CD4-positive, alpha-beta T cell treated with Interleukin-1 beta for 1 hour (primary cell): ENCODE data around the gene CD177.
"Not testable (repeated sequence)": the region's sequence is repeated elsewhere in the genome, so short reads cannot be mapped to it uniquely, and the experiment has no call there.

Experiments used
- DNase-seq, 2 donors: peaks; one replicate each; pipeline ENCODE4 v3.0.0-alpha.2; 2020 to 2022

Gene CD177

DNA sequence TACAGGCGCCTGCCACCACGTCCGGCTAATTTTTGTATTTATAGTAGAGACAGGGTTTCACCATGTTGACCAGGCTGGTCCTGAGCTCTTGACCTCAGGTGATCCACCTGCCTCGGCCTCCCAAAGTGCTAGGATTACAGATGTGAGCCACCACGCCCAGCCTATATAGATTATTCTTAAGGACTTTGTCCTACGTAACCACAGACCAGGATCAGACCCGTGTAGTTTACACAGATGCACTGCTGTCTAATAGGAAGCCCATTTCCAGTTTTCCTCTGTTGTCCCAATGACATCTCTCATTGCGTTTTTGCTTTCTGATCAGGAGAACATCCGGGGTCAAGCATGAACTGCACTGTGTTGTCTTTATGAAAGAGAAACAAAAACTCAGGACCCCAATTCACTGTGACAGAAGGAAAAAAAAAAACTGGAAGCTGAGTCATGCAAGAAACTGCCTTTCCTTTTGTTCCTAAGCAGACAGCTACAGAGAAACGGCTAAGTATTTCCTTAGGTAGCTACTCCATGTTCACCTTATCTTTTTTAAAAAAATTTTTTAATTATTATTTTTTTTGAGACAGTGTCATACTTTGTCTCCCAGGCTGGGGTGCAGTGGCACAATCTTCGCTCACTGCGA lies 29.2 kb downstream of the CD177 start:
- not testable (repeated sequence) for DNase-seq

DNA sequence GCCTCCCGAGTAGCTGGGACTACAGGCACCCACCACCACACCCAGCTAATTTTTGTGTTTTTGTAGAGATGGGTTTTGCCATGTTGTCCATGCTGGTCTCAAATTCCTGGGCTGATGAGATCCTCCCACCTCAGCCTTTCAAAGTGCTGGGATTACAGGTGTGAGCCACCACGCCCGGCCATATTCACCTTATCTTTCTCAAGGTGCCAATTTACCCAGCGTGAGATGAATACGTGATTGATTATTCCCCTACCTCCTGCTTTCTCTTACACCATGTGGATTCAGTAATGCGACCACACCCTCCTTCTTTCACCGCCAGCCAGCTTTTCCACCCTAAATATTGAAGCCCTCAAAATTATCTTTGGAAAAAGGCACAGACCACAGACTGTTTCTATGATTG lies 29.8 kb downstream of the CD177 start:
- not testable (repeated sequence) for DNase-seq

DNA sequence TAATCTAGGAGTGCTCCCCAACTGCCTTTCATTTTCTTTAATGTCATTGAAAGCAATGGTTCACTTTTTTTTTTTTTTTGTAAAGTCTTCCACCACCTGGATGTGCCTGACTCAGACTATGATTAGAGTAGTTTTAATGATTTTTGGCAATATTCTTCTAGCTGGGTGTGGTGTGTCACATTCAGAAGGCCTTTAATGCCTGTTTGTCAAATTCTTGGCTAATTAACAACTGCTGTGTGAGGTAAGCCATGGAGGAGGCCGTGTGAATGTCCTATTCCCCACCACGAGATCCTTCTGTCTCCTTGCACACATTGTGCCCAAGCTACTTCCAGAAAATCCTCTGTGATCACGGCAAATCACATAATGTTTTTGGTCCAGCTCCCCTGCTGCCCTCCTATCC lies 30.3 kb downstream of the CD177 start:
- DNase-seq, result not testable (repeated sequence)

DNA sequence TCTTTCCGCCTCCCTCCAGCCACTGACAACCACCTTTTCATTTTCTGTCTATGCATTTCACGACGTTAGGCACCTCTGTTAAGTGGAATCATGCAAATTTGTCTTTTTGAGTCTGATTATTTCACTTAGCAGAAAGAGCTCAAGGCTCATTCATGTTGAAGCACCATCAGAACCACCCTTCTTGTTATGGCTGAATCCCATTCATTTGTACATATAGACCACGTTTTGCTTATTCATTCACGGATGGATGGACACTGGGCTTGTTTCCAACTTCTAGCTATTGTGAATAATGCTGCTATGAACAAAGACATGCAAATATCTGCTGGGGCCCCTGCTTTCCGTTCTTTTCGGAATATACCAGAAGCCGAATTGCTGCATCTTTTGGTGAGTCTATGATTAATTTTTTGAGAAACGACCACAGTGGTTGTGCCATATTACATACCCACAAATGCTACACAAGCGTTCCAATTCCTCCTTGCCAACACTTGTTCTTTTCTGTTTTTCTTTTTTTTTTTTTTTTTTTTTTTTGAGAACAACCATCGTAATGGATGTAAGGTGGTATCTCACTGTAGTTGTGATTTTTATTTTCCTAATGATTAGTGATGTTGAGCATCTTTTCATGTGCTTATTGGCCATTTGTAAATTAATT lies 37.5 kb downstream of the CD177 start:
- DNase-seq, result not testable (repeated sequence)

DNA sequence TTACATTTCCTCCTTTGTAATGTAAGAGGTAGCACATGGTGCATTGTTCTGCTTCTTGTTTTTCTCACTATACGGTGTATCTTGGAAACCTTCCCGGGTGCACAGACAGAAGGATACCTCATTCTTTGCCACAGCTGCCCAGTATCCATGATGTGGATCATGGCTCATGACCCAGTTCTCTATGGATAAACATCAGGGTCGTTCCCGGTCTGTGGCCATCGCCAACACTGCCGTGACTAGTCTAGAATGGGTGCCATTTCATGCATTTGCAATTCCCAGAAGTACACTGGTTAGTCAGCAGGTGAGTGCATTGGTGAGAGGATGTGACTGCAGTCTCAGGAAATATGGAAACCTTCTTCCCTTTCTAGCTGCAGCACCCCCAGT lies 38.1 kb downstream of the CD177 start:
- not testable (repeated sequence) for DNase-seq

DNA sequence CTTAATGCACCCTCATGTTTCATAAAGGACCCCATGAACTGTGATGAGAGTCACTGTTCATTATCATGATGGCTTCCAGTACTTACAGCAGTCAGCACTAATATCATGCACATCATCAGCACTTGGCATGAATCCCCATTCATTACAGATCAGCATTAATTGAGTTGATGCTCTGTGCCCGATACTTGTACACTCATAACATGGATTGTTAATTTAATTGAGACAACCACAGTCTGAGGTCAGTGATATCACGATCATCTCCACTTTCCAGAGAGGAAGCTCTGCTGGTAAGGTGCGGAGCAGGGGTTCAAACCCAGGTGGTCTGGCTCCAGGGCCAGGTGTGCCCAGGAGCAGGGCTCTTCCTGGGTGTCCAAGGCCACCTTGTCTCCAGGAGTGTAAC lies 40.0 kb downstream of the CD177 start:
- not testable (repeated sequence) for DNase-seq

DNA sequence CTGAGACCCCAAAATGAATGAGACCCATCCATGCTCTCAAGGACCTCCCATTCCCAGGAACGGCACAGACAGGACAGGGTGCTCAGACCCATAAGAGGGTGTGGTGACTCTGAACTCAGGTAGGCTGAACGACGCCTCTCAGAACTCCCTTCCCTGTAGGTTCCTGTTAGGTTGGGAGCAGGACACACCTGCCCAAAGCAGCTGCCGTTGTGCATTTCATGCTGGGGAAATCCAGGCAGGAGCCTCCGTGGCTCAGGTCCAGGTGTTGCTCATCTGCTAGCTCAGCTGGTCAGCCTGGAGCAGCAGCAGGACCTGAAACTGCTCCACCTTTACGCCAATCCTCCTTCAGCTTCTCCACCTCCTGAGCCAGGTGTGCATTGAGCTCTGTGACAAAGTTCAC lies 42.1 kb downstream of the CD177 start:
- no peak for DNase-seq

DNA sequence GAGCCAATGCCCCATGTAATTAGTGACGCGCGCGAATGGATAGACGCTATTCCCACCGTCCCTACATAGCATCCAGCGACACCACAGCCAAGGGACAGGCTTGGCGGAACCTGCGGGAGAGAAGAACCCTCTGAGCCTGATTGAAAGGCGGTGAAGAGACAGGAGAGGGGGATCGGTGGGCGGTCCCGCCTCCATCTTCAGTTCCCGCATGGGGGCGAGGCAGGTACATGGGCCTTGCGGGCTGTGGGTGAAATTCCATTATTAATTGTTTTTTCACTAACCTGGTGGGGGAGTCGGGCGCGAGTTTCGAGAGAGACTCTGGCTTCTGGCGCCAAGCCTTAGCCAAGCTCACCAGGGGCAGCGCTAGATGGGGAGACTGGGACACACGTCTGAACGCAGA lies 52.8 kb downstream of the CD177 start:
- DNase-seq, result no peak

DNA sequence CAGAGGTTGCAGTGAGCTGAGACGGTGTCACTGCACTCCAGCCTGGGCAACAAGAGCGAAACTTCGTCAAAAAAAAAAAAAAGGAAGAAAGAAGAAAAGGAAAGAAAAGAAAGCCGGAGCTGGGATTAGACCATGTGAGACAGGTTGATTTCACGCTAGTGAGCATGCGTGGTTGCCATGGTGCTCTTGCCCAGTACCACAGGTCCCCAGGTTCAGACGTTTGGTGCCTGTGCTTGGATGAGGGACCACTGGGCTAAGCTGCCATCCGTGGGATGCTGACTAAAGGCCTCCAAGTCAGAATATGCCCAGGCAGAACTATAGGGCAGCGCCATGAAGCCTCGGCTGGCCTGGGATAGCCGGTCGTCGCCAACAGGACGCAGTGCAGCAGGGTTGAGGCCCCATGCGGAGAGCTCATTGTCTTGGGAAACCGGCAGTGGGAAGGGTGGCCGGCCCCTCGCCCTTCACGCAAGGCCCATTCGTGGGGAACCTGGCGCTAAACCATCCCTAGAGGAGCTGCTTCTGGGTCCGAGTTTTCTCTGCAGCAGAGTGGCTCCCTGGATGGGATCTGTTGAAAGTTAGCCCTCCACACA lies 54.0 kb downstream of the CD177 start:
- DNase-seq, result no peak

DNA sequence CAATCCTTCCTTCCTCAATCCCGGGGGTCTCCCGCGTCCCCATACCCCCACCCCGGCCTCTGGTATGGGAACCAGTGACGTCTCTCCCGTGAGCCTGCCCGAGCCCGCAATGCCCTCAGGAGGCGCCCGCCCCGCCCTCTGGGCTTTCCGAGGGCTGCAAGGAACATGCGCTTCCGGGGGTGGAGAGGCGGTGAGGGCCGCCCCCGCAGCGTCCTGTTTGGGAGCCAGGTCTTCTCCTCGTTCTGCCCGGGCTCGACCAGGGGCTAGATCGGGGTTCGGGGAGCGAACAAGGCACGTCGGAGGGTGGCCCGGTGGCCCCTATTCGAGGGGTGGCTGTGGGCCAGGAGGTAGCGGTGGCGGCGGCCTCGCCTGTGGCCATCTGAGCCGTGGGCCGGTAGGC lies 54.6 kb downstream of the CD177 start:
- DNase-seq, result no peak

DNA sequence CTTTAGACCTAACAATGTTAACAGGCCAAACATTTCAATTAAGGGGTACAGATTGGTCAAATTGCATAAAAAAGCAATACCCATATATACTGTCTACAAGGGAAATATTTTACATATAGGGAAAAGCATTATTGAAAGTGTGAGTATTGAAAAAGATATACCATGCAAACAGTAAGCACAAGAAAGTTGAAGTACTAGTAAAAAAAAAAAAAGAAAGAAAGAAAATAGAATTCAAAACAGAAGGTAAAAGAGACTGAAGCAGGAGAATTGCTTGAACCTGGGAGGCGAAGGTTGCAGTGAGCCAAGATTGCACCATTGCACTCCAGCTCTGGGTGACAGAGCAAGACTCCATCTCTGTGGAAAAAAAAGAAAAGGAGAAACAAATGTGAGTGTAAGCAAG lies 55.9 kb downstream of the CD177 start:
- no peak for DNase-seq

DNA sequence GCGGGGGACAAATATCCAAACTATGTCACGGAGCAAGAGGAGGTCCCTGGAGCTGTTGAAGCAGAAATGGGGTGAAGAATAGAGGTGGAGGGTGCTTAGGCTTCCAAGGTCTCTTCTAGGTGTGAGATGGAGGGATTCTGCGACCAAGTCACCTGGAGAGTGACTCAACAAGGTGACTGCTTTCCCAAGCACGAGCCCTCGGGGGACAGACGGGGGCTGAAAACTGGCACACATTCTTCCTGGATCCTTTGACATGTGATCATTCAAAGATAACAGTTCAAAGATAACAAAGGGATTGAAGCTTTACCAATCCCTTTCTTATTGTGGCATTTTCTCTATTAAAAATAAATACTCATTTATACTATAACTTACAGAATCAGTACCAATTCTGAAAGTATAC lies 59.0 kb downstream of the CD177 start:
- DNase-seq, result no peak
